Measurements from ENCODE around the gene CPLANE2. TPM values are rescaled to one million over a fixed set of nuclear protein-coding genes. Genes with fewer than 3 reads are reported as not detected.

CPLANE2 gene
- total and polyA plus RNA-seq, 12 donors, result 2.2 to 11.1 (median 6.8) TPM

GRCh38 chr1:16219968-16220500 lies 16.9 kb downstream of the CPLANE2 start:
- Histone ChIP-seq H3K36me3 (no peaks in the 10 kb centered on the region), H3K4me1 (peaks cover 3 to 23% (median 14%) of the 10 kb centered on the region in 9 donors), H3K27me3 (no peaks in the 10 kb centered on the region), H3K4me3 (no peak overlapping the region), H3K27ac (no peak overlapping the region), H3K9me3 (no peaks in the 10 kb centered on the region)
- TF ChIP-seq, protein P1, sequence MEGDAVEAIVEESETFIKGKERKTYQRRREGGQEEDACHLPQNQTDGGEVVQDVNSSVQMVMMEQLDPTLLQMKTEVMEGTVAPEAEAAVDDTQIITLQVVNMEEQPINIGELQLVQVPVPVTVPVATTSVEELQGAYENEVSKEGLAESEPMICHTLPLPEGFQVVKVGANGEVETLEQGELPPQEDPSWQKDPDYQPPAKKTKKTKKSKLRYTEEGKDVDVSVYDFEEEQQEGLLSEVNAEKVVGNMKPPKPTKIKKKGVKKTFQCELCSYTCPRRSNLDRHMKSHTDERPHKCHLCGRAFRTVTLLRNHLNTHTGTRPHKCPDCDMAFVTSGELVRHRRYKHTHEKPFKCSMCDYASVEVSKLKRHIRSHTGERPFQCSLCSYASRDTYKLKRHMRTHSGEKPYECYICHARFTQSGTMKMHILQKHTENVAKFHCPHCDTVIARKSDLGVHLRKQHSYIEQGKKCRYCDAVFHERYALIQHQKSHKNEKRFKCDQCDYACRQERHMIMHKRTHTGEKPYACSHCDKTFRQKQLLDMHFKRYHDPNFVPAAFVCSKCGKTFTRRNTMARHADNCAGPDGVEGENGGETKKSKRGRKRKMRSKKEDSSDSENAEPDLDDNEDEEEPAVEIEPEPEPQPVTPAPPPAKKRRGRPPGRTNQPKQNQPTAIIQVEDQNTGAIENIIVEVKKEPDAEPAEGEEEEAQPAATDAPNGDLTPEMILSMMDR (IDR thresholded peaks at IDR 0.05), result no peak
- no peak for ATAC-seq
- WGBS, 2 donors, result 93 to 95% methylated on average over 4 of the region's 4 CpGs
- intact Hi-C loops (cut with DNase I), result no loop called here
- DNase-seq, result no peak

DNA sequence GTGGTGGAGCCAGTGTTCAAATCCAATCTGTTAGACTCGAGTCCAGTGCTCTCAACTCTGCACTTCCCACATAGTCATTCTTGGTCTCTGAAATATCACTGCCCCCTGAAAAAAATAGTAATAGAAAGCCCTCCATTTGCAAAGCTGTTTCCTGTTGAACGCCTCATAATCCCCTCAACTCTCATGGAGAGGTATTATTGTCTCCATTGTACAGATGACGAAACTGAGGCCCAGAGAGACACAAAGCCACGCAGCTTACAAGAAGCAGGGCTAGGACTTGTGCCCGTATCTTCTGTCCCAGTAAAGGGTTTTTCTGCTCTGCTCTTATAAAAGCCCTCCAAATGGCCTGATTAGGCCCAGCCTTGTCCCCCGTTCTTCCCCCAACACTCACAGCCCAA lies 18.3 kb downstream of the CPLANE2 start:
- H3K4me3 ChIP-seq, result no peak overlapping the region
- peaks cover 3 to 23% (median 14%) of the 10 kb centered on the region in 9 donors for H3K4me1 ChIP-seq
- ATAC-seq (no peak), DNase-seq (no peak)
- 97% methylated on average over 6 of the region's 6 CpGs for WGBS, 2 donors
- TF ChIP-seq, protein P1 (IDR thresholded peaks at IDR 0.05), result no peak
- H3K27ac ChIP-seq, result peak overlapping the region in 2 of 10 donors; percentile 12 to 44
- H3K9me3 ChIP-seq, result no peaks in the 10 kb centered on the region
- no peaks in the 10 kb centered on the region for H3K36me3 ChIP-seq
- intact Hi-C loops (cut with DNase I), result no loop called here
- H3K27me3 ChIP-seq, result no peaks in the 10 kb centered on the region

DNA sequence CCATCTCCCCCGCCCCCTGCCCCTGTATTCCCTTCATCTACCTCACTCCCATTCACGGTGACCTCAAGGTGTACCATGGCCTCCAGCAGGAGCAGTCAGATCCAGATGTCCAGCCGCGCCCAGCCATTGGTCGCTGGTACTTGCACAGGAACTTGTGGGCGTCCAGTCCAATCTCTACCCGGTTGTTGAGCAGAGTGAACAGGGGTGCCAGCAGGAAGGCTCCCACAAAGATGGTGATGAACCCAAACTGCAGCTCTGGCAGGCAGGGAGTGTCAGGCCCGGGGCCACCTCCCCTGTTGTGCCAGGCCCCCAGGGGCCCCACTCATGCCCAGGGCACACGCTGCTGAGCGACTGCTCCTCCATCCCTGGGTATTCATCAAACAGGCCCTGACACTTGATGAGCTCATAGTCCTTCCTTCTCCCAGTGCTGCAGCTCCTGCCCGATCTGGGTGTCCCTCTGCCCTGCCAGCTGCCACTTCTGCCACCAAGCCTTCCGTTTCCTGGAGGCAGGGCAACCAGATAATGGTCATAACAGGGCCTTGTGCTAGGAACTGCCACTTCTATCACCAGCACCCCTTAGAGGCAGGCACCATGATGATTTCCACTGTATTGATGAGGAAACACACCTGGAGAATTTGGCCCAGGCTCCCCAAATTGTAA lies 18.8 kb downstream of the CPLANE2 start:
- no peaks in the 10 kb centered on the region for H3K9me3 ChIP-seq
- DNase-seq (no peak), ATAC-seq (peak in 1 of 8 donors; percentile 4)
- no peaks in the 10 kb centered on the region for H3K36me3 ChIP-seq
- WGBS, 2 donors, result 81 to 85% methylated on average over 12 of the region's 12 CpGs
- no peaks in the 10 kb centered on the region for H3K27me3 ChIP-seq
- intact Hi-C loops (cut with DNase I), result no loop called here
- TF ChIP-seq, protein P1 (IDR thresholded peaks at IDR 0.05), result no peak
- peak overlapping the region in 8 of 10 donors; percentile 24 to 74 (median 54) for H3K27ac ChIP-seq
- H3K4me1 ChIP-seq, result peaks cover 3 to 23% (median 14%) of the 10 kb centered on the region in 9 donors
- H3K4me3 ChIP-seq, result peak overlapping the region in 4 of 10 donors; percentile 60 to 63 (median 60)

DNA sequence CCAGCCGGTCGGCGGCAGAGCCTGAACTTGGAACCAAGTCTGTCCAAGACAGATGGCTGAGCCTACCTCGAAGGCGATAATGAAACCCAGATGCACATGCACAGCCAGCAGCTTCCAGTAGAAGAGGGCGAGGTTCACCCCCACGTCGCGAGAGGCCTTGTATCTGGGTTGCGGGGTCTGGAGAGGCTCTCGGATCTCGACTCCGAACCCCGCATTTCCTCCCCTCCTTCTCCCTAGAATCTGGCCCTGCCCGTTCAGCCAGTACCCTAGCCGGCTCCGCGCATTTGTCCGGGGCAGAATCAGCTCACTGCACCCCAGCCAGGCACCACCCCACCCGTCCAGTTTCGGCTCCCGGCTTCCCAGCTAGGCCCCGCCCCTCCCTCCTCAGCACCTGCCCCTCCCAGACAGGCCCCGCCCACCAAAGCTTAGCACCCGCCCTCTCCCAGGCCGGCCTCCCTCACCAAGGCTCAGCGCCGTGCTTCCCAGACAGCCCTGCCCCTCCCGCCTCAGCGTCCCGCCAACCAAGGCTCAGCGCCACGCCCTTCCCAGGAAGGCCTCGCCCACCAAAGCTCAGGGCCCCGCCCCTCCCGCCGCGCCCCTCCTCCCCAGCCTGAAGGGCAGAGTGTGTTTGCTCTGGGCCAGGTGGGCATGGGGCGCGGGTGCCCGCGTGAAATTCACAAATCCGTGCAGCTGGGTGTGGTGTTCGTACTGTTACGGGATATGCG lies 19.8 kb downstream of the CPLANE2 start:
- Histone ChIP-seq H3K9me3 (no peaks in the 10 kb centered on the region), H3K4me3 (peak overlapping the region; percentile 7 to 63 (median 58)), H3K4me1 (peaks cover 3 to 23% (median 14%) of the 10 kb centered on the region in 9 donors), H3K36me3 (no peaks in the 10 kb centered on the region), H3K27me3 (no peaks in the 10 kb centered on the region), H3K27ac (peak overlapping the region in 8 of 10 donors; percentile 58 to 74 (median 65))
- DNase-seq (peak; percentile 99), ATAC-seq (peak; percentile 98 to 99 (median 99))
- TF ChIP-seq, protein P1 (IDR thresholded peaks at IDR 0.05), result no peak
- intact Hi-C loops (cut with DNase I), result no loop called here
- WGBS, 2 donors, result 1% methylated on average over 46 of the region's 46 CpGs
